HG03439 (cell line): ENCODE measurements around the gene FBXW10.
"Not testable (repeated sequence)": the region's sequence is repeated elsewhere in the genome, so short reads cannot be mapped to it uniquely, and the experiment has no call there.

Experiments used
- ATAC-seq: cut with Tn5 transposase; IDR thresholded peaks from one replicate; pipeline ENCODE4 v1.9.1; 2021; ENCODE audit warnings: mild to moderate bottlenecking, moderate library complexity; ENCODE audit not compliant: unreplicated experiment

Gene FBXW10

DNA sequence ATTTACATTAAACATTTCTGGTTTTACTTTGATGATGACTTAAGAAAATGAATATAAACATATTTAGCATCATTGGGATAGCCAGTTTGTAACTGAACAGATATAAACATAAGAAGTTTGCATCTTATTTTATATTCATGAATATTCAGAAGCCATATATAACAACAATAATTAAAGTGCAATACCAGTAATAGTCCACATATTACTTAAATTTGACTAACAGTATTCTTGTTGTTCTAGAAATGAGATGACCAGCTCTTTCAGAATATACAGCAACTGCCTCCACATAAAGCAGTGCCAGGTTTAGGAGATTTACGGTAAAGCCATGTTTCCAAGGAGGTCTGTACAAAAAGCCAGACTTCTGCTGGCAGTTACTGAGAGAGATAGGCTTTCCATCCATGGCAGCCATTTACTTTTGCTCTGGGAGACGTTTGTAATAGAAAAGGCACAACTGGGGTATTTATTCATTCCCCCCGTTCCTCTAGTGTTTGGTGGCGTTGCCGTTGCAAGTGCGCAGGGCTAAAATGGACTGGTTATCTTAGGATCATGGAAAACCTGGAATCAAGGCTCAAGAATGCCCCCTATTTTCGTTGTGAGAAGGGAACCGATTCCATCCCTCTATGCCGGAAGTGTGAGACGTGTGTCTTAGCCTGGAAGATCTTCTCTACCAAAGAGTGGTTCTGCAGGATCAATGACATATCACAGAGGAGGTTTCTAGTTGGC lies at the start of gene FBXW10:
FBXW10 (plus strand) TSS at position 356 of the 723 bp plus-strand sequence; CDS start at position 547, 191 bp downstream.
- not testable (repeated sequence) for ATAC-seq

DNA sequence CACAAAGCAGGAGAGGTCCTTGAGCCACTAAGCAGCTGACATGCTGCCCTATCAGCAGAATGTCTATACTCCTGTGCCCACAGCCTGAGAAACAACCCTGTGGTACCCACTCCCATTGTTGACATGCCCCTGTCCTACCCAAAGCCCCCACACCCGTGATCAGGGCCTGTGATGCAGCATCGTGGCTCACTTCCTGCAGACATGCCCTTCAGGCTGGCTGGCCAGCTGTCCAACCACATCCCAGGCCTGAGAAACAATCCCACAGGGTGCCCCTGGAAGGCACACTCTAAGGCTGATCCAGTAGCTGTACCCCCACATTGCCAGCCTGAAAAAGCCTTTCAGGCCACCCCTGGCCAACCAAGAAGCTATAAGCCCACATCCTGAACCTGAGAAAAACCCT lies 48.7 kb upstream of the FBXW10 start:
- not testable (repeated sequence) for ATAC-seq

GRCh38 chr17:18698473-18699103 lies 45.3 kb upstream of the FBXW10 start:
- not testable (repeated sequence) for ATAC-seq

DNA sequence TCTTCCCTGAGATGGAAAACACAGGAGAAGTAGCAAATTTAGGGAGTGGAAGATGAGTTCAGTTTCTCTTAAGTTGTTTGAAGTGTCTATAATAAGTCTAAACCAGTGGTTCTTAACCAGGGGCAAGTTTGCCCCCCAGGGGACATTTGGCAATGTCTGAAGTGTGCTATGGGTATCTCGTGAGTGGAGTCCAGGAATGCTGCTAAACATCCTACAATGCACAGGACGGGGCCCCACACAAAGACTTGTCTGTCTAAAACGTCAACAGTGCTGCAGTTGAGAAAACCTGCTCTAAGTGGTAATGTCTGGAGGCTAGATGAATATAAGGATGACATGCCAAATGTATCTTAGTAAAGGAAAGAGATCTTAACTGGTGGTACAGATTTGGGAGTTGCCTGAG lies 37.9 kb upstream of the FBXW10 start:
- not testable (repeated sequence) for ATAC-seq

- ATAC-seq = not testable (repeated sequence)
Measured at GRCh38 chr17:18708215-18708614, 35.6 kb upstream of the FBXW10 start.

DNA sequence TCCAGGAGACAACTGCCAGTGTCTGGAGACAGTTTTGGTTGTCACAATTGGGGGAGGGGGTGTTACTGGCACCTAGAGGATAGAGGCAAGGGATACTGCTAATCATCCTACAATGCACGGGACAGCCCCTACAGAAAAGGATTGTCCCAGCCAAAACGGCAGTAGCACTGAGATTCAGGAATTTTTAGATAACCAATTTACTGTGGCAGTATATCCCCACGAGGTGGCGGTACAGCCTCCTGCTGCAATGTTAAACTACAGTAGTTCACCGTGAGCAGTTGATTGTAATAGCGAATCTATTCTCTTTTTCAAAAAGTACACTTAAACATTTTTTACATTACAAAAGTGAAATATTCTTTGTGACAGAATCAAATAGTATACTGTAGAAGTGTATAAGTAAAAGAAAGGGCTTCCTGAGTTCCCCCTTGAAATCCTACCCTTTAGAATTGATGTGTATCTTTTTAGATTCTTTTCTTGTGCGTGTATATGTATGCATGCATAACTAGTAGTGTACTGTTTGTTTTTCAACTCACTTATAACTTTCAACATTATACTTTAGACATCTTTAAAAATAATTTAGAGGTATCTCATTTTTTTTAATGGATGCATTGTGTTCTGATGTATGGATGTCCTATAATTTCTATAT lies 31.4 kb upstream of the FBXW10 start:
- ATAC-seq = not testable (repeated sequence)

DNA sequence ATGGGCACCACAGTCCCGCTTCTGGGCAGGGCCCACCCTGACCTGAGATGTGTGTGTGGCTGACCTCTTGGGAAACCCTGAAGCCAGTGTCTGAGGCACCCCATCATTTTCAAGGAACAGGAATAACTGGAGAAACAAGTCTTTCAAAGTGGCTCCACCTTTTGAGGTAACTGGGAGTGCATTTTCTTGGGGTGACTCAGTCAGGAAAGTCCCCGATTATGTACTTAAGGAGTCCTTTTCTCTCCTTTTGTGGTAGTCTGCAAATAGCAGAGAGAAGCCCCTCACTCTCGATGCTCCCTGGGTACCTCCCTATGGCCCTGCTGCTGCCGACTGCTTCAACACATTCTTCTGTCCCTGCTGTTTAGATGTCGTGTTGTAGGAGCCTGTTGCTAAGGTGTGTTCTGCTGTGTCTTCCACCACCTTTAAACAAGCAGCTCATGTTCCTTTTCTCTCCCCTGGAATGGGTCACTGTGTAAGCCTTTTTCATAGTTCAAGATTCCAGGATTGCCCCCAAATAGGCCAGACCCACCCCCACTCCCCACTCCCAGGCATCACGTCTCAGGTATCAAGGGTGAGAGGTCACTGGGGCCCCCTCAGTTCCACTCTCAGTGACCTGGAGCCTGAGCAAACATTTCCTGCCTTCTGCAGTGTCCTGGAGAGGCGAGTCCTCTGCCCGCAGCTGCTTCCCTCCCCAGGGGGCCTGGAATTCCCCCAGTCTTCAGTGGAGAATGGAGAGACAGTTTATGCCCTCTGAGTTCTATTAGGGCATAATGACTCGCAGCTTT lies 25.0 kb upstream of the FBXW10 start:
- not testable (repeated sequence) for ATAC-seq

- not testable (repeated sequence) for ATAC-seq
Measured at GRCh38 chr17:18719428-18720110, 24.3 kb upstream of the FBXW10 start.

- not testable (repeated sequence) for ATAC-seq
Measured at GRCh38 chr17:18721775-18722547, 21.9 kb upstream of the FBXW10 start.

- not testable (repeated sequence) for ATAC-seq
Measured at GRCh38 chr17:18722612-18723011, 21.2 kb upstream of the FBXW10 start.

DNA sequence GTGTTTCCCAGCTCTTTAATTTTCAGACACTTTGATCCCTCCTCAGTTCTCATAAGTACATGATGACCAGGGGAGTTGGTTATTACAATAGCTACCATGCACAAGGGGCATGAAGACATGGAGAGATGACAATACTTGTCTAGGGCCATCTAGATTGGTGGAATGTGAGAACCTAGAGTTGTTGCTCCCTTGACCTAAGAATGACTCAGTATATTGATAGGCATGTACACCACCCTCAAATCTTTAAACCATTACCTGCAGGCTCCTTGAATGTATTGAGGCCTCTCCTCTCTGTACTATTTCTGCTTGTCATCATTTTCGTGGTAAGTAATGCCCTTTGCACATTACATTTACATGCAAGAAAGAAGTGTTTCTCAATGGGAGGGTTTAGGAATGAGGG lies 20.3 kb upstream of the FBXW10 start:
- ATAC-seq = not testable (repeated sequence)

GRCh38 chr17:18732438-18732837 lies 11.4 kb upstream of the FBXW10 start:
- not testable (repeated sequence) for ATAC-seq

- ATAC-seq = not testable (repeated sequence)
Measured at GRCh38 chr17:18733350-18733749, 10.5 kb upstream of the FBXW10 start.

- not testable (repeated sequence) for ATAC-seq
Measured at GRCh38 chr17:18739616-18740391, 4.0 kb upstream of the FBXW10 start.

DNA sequence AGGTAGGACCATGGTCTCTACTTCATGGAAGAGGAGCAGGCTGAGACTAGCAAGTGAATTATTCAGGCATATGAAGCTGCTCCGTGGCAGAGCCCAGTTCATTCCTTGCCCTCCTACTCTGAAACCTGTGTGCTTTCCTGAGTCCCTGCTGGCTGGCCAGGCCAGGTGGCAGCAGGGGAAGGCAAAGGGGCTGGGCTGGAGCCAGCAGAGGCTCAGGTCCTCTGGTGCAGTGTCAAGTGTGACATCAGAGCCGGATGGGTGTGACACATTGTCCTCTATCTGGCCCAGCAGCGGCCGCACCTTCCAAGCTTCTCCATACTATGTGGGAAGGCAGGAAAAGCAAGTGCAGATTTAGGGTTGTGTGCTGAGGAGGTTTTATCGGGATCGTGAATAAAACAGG lies 2.6 kb upstream of the FBXW10 start:
- not testable (repeated sequence) for ATAC-seq

DNA sequence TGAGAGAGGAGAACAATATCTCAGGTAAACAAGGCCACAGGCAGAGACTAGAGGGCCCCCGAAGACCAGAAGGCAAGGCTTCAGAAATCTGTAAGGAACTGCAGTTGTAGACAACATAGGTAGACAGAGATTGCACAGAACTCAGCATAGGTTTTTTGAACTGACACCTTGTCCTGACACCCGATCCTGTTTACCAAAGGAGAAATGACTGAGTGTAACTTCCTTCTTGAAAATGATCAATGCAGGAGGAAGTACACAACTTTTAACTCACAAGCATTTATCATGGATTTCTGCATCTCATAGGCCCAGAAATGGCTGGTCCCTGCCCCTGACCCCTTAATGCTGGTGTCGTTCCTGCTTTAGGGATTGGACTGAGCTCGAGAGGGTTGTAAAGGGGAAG lies 872 bp downstream of the FBXW10 start:
- ATAC-seq = not testable (repeated sequence)

- ATAC-seq = not testable (repeated sequence)
Measured at GRCh38 chr17:18746551-18746950, 2.7 kb downstream of the FBXW10 start.

DNA sequence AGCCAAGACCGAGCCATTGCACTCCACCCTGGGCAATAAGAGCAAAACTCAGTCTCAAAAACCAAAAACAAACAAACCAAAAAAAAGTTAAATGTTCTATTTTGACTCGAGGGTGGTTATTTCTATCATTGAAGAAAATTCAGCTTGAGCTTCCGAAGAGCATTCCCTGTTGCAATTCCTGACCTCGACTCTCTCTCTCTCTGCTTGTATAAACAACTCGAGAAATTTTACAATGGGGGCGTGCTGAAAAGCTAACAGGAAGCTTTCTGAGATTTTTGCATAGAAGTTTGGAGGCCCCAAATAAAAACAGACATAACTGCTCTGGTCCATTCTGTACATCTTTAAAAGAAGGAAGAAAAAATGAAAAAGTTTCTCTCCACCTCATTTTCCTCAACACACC lies 3.6 kb downstream of the FBXW10 start:
- ATAC-seq = not testable (repeated sequence)

DNA sequence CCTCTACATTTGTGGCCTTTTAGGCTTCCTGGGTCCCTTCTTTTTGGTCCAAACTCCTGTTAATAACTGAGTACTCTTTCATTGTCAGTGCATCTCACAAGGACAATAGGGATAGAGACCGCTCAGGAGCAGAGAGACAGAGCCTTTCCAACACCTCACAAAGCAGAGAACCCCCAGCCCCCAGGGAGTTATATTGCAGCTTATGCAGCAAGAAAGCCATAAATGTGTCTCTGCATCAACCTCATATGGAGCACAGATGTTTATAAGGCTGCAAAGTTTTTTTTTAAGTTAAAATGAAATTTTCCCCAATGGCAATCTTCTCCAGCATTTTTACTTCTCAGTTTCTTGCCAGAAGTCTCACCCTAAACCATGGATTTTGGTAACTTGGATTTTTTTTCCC lies 6.4 kb downstream of the FBXW10 start:
- not testable (repeated sequence) for ATAC-seq
